Activated naive CD8-positive, alpha-beta T cell treated with anti-CD3 and anti-CD28 coated beads, Interleukin-2, amount 10 ng/mL, durations not matched to agents 7 days and 5 days (primary cell): ENCODE measurements around the gene DHX38. TPM values are rescaled to one million over a fixed set of nuclear protein-coding genes. Genes with fewer than 3 reads are reported as not detected.

Source experiments
- ATAC-seq: fragments of 150-1000 bp; cut with Tn5 transposase; one replicate; pipeline ENCODE4 v1.10.0; 2021; ENCODE audit warnings: low read depth, moderate library complexity
- POLR2A ChIA-PET: fragments of 350-600 bp; sonication (Branson Sonifier 250); formaldehyde crosslinking; loops from one replicate; lab custom pipeline; 2021; ENCODE audit warnings: antibody characterized with exemption; lab: Charles Lee
- DNase-seq: peaks from one replicate; pipeline ENCODE4 v3.0.0; 2021
- H3K27ac Mint-ChIP-seq: one replicate; pipeline ENCODE4 v1.8.0; 2022; ENCODE audit warnings: mild to moderate bottlenecking, mixed read lengths
- H3K27me3 Mint-ChIP-seq: one replicate; pipeline ENCODE4 v1.8.0; 2022; ENCODE audit warnings: mild to moderate bottlenecking, moderate library complexity, mixed read lengths
- H3K36me3 Mint-ChIP-seq: one replicate; pipeline ENCODE4 v1.8.0; 2021; ENCODE audit warnings: mild to moderate bottlenecking, mixed read lengths
- H3K4me1 Mint-ChIP-seq: one replicate; pipeline ENCODE4 v1.8.0; 2021; ENCODE audit warnings: mixed read lengths
- H3K4me3 Mint-ChIP-seq: one replicate; pipeline ENCODE4 v1.8.0; 2022; ENCODE audit warnings: mild to moderate bottlenecking, moderate library complexity, mixed read lengths
- H3K9me3 Mint-ChIP-seq: one replicate; pipeline ENCODE4 v1.8.0; 2021; ENCODE audit warnings: mixed read lengths
- total RNA-seq, 2 experiments: library from RNA; stranded (reverse); gene quantifications; one replicate each; pipeline ENCODE4 v1.2.3, GENCODE V29; 2021

DHX38 gene
- total RNA-seq, 2 experiments from 2014 or later: 86.9 to 95.5 TPM

DNA sequence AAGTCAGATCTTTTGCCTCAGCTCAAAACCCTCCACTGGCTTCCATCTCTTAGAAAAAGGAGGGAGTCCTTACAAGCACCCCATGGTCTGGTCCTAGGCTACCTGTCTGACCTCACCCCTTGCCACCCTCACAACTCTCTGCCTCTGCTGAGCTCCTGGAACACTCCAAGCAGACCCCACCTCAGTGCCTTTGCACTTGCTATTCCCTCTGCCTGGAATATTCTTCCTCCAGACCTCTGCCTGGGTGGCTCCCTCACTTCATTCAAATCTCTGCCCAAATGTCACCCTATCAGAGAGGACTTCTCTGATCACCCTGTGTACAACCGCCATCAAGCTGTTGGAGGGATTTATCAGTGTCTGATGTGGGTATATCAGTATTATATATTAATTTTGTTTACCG lies 40.9 kb downstream of the DHX38 start:
- POLR2A ChIA-PET: no interaction called here
- Mint-ChIP-seq H3K9me3 (no peaks in the 10 kb centered on the region), H3K36me3 (no peaks in the 10 kb centered on the region), H3K27ac (no peak overlapping the region), H3K4me1 (no peaks in the 10 kb centered on the region), H3K27me3 (no peaks in the 10 kb centered on the region), H3K4me3 (no peak overlapping the region)
- no peak for DNase-seq
- no peak for ATAC-seq

DNA sequence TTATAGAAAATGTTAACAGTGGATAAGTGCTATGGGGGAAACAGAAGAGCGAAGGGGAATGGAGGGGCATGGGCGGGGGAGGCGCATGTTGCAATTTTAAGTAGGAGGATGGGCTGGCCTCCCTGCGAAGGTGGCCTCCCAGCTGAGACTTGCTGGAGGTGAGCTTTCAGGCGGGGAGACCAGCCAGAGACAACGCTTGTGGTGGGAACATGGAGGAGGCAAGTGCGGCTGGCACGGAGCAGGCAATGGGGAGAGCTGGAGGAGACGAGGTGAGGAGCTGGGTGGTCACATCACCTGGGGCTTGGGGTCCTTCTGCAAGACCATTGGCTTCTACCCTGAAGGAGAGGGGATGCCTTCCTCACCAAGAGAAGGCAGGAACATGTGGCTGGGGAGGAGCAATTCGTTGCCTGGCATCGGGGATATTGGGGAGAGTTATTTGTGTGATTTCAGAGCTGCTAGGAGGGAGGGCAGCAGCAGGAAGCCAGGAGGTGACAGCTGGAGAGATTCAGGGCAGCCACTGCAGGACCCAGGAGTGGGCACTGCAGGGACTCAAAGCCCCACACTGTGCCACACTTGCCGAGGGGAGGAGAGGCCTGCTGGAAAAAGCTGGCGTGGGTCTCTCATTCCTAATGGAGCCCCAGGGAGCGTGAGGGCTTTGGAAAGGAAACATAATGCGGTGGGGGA lies 43.9 kb downstream of the DHX38 start:
- H3K27ac Mint-ChIP-seq: no peak overlapping the region
- POLR2A ChIA-PET: no interaction called here
- H3K27me3 Mint-ChIP-seq: no peaks in the 10 kb centered on the region
- no peaks in the 10 kb centered on the region for H3K9me3 Mint-ChIP-seq
- no peaks in the 10 kb centered on the region for H3K36me3 Mint-ChIP-seq
- DNase-seq (no peak), ATAC-seq (no peak)
- no peak overlapping the region for H3K4me3 Mint-ChIP-seq
- no peaks in the 10 kb centered on the region for H3K4me1 Mint-ChIP-seq

DNA sequence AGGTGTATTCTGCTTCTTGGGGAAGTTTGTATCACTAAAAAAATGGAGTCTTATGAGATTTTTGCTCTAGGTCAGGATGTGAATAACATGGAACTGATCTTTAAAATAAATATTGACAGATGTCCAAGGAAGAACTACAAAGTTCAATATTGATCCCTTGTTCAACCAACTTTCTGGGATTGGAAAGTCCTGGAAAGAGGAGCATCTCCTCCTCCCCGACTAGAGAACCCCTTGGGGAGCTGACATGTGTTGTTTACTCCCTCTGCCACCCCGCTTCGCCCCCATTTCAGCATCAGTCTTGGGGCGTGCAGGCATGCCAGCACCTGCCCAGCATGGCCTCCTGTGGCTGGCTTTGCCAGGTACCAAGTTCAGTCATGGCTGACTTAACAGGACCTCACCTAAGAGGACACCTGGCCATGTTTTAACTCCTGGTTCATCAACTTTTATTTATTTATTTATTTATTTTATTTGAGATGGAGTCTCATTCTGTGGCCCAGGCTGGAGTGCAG lies 44.5 kb downstream of the DHX38 start:
- POLR2A ChIA-PET: no interaction called here
- no peaks in the 10 kb centered on the region for H3K27me3 Mint-ChIP-seq
- no peaks in the 10 kb centered on the region for H3K9me3 Mint-ChIP-seq
- H3K4me3 Mint-ChIP-seq: no peak overlapping the region
- DNase-seq (no peak), ATAC-seq (no peak)
- H3K36me3 Mint-ChIP-seq: no peaks in the 10 kb centered on the region
- no peaks in the 10 kb centered on the region for H3K4me1 Mint-ChIP-seq
- no peak overlapping the region for H3K27ac Mint-ChIP-seq

DNA sequence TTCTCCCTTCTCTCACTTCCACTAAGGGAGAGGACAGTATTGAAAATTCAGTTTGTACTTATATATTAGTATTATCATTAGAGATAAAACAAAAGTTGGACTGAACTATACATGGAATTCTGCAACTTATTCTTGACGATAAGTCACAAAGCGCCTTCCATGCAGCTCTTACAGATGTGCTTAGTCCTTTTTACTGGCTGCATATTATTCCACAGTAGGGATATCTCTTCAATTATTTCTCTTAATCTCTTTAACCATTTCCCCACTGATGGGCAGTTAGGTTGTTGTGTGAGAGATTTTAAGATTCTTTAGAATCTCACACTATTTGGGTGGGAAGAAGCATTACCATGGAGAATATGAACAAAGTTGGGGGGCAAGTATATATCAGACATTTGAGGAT lies 46.3 kb downstream of the DHX38 start:
- DNase-seq: no peak
- no peaks in the 10 kb centered on the region for H3K9me3 Mint-ChIP-seq
- H3K36me3 Mint-ChIP-seq: no peaks in the 10 kb centered on the region
- POLR2A ChIA-PET: no interaction called here
- ATAC-seq: no peak
- H3K27ac Mint-ChIP-seq: no peak overlapping the region
- no peaks in the 10 kb centered on the region for H3K4me1 Mint-ChIP-seq
- no peaks in the 10 kb centered on the region for H3K27me3 Mint-ChIP-seq
- no peak overlapping the region for H3K4me3 Mint-ChIP-seq

DNA sequence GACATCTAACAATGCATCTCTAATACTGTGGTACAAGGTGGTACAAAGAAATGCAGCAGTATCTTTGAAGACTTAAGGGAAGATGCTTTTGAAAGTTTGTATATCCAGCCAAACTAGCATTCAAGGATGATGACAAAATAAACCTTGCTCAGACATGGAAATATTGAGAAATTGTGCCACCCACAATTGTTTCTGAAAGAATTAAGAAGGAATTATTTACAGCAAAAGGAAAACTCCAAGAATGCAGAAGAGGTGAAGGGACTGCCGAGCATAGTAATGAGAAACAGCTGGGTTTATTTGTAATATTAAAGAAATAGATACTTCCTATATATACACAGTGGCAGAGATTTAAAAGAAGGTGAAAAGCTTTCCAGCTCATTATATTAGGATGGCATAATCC lies 48.8 kb downstream of the DHX38 start:
- no peak overlapping the region for H3K4me3 Mint-ChIP-seq
- H3K27me3 Mint-ChIP-seq: no peaks in the 10 kb centered on the region
- no peaks in the 10 kb centered on the region for H3K4me1 Mint-ChIP-seq
- POLR2A ChIA-PET: no interaction called here
- no peak overlapping the region for H3K27ac Mint-ChIP-seq
- H3K9me3 Mint-ChIP-seq: no peaks in the 10 kb centered on the region
- DNase-seq (no peak), ATAC-seq (no peak)
- no peaks in the 10 kb centered on the region for H3K36me3 Mint-ChIP-seq

DNA sequence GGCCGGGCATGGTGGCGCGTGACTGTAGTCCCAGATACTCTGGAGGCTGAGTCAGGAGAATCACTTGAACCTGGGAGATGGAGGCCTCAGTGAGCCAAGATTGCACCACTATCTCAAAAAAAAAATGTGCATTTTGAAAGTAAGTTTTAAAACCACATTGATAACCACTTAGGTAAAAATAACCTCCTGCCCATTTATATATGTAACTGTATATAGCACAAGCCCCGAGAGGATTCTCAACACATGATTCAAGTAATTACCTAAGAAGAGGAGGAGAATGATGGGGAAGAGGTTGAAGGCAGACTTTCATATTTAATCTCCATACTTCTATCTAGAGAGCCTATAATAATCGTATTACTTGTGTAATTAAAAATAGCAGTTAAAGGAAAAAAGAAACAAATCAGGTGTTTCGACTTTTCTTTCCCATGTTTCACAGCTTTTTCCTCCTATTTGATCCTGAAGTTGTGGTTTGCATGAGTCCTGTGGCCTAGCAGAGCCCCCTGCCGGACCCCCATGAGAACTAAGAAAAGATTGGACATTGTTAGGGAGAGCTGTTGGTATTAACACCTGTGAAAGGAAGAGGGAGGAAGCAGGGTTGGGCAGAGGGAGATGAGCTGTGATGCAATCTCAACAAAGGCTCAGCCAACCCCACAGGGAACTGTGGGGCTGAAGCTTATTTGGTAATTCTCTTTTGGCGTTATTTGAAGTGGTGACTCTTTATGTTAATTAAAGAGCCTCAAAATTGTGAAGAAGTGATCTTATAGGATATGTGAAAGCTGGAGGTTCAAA lies 56.2 kb downstream of the DHX38 start:
- H3K9me3 Mint-ChIP-seq: peaks cover 2% of the 10 kb centered on the region
- POLR2A ChIA-PET: no interaction called here
- H3K4me3 Mint-ChIP-seq: no peak overlapping the region
- DNase-seq: no peak
- H3K27ac Mint-ChIP-seq: no peak overlapping the region
- peaks cover 2% of the 10 kb centered on the region for H3K27me3 Mint-ChIP-seq
- no peak for ATAC-seq
- peaks cover 8% of the 10 kb centered on the region for H3K4me1 Mint-ChIP-seq
- peaks cover 3% of the 10 kb centered on the region for H3K36me3 Mint-ChIP-seq

DNA sequence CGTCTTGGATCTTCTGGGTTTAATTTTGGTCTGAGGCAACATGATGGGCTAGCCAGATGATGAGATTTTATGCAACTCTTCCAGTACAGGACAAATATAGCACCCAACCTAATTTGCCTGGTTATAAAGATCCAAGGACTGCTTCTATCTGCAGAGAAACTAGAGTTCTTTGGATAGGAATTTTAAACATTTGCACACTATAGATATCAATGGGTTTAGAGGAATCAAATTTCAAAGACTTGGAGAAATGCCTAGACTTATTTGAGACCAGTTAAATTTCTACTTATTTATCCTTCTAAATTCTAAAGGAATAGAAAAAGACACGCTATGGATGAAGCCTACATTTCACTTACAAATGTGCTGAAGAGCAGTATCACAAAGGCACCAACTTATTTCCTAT lies 65.7 kb downstream of the DHX38 start:
- no peaks in the 10 kb centered on the region for H3K36me3 Mint-ChIP-seq
- POLR2A ChIA-PET: no interaction called here
- no peaks in the 10 kb centered on the region for H3K27me3 Mint-ChIP-seq
- no peak for DNase-seq
- H3K27ac Mint-ChIP-seq: no peak overlapping the region
- no peaks in the 10 kb centered on the region for H3K4me1 Mint-ChIP-seq
- H3K9me3 Mint-ChIP-seq: no peaks in the 10 kb centered on the region
- ATAC-seq: no peak
- no peak overlapping the region for H3K4me3 Mint-ChIP-seq

DNA sequence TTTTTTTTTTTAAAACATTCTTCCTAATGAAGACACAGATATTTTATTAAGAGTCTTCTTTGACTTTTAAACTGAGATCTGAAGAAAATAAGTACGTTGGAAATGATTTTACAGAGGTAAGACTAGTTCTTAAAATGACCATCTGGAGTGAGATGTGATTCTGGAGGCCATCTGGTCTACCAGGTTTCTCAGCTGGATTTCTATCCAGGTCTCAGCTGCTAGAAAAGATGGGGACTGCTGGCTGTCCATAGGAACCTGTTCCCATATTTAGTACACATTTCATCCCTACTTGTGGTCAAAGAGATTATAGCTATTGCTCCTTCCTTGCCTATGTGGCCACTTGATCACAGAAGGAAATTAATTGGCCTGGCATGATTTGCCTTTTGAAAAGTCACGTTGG lies 66.2 kb downstream of the DHX38 start:
- ATAC-seq: no peak
- H3K27ac Mint-ChIP-seq: no peak overlapping the region
- POLR2A ChIA-PET: no interaction called here
- no peaks in the 10 kb centered on the region for H3K36me3 Mint-ChIP-seq
- no peaks in the 10 kb centered on the region for H3K4me1 Mint-ChIP-seq
- no peaks in the 10 kb centered on the region for H3K27me3 Mint-ChIP-seq
- no peak overlapping the region for H3K4me3 Mint-ChIP-seq
- DNase-seq: no peak
- no peaks in the 10 kb centered on the region for H3K9me3 Mint-ChIP-seq

DNA sequence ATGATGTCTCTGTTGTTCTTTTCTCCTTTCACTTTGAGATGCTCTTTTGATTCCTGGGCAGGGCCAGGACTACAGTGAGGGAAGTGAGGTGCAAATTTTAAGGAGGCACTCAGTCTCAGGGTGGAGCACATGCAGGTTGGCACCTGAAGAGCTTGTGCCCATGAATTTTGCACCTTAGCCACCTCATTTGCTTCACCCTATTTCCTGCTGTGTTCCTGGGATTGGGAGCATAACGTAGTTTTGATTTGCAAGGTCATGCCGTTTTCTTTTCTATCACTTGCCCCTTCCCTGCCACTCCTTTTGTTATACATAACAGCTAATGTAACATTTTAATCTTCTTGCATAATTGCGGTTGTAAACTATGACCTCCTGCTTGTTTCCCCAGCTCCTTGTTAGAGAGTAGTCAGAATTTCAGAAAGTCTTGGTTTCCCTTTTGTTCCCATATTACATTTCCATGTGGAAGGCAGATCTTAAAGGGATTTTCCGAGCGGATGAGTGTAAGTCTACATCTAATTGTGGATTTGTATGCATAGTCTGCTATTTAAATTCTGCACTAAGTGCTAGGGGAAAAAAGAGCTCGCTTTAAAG lies 68.6 kb downstream of the DHX38 start:
- POLR2A ChIA-PET: no interaction called here
- H3K4me1 Mint-ChIP-seq: no peaks in the 10 kb centered on the region
- DNase-seq (no peak), ATAC-seq (no peak)
- H3K9me3 Mint-ChIP-seq: no peaks in the 10 kb centered on the region
- no peak overlapping the region for H3K27ac Mint-ChIP-seq
- no peaks in the 10 kb centered on the region for H3K27me3 Mint-ChIP-seq
- no peaks in the 10 kb centered on the region for H3K36me3 Mint-ChIP-seq
- no peak overlapping the region for H3K4me3 Mint-ChIP-seq

Other genes starting within 250 kb of the DHX38 start
- 10 to 100 TPM; 27.8 to 28.3 TPM for gene ATXN1L, start 247.9 kb upstream of the DHX38 start, total RNA-seq
- 1 to 10 TPM; 5.7 to 8.0 TPM for gene ZNF821, start 209.7 kb upstream of the DHX38 start, total RNA-seq
- gene IST1, start 198.3 kb upstream of the DHX38 start, total RNA-seq: 100 to 1,000 TPM; 228 to 248 TPM
- under 1 TPM; 0.60 to 0.97 TPM for gene PKD1L3, start 93.4 kb upstream of the DHX38 start, total RNA-seq
- 10 to 100 TPM; 13.2 to 14.5 TPM for gene DHODH, start 85.1 kb upstream of the DHX38 start, total RNA-seq
- gene HP, start 39.3 kb upstream of the DHX38 start, total RNA-seq: not detected
- gene HPR, start 30.6 kb upstream of the DHX38 start, total RNA-seq: not detected
- 10 to 100 TPM; 14.5 to 15.2 TPM for gene TXNL4B, start 227 bp upstream of the DHX38 start, total RNA-seq
- 1 to 10 TPM; 3.0 to 5.0 TPM for gene PMFBP1, start 78.3 kb downstream of the DHX38 start, total RNA-seq